Measurements from ENCODE around the gene SCO2. TPM values are rescaled to one million over a fixed set of nuclear protein-coding genes. Genes with fewer than 3 reads are reported as not detected.

The SCO2 gene
- total and polyA plus RNA-seq, 2 of the 13 experiments (the other 11 are each of a cell fraction or from before 2014, with no cell fraction given): 0.32 to 3.7 TPM

DNA sequence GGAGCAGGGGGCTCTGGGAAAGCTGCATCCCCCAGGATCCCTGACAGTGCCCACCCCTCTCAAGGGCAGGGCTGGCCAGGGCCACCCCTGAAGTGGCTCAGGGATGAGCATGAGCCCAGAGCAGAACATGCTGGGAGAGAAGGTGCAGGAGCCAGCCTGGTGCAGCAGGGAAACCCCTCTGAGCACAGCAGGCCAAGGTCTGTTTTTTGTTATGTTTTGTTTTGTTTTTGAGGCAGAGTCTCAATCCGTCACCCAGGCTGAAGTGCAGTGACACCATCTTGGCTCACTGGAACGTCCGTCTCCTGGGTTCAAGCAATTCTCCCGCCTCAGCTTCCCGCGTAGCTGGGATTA, 49.8 kb downstream of the SCO2 start:
- H3K4me1 ChIP-seq (ENCODE audit: insufficient read depth, low read length): peaks cover 60% of the 10 kb centered on the region
- no peaks in the 10 kb centered on the region for H3K36me3 ChIP-seq (replicated peaks in 1 of 2; ENCODE audit: control insufficient read depth in 1 of 2, insufficient read depth in 2 of 2, low read length in 2 of 2)
- no peak overlapping the region for H2AFZ ChIP-seq (ENCODE audit: low read length)
- BruUV-seq (replicated peaks): no TSS peak
- peaks cover 36% of the 10 kb centered on the region for H3K79me2 ChIP-seq (ENCODE audit: insufficient read depth, low read length)
- no peaks in the 10 kb centered on the region for H3K9me3 ChIP-seq (ENCODE audit: low read length)
- WGBS (ENCODE audit: low lambda C conversion rate): 93% methylated on average over 6 of the region's 6 CpGs
- H3K4me3 ChIP-seq (replicated peaks in 1 of 3; ENCODE audit: insufficient read depth in 1 of 3, low read depth in 2 of 3, low read length in 3 of 3): peak overlapping the region; percentile 73 to 87 (median 81); a peak in 5 of 6 replicates
- DNase-seq (ENCODE audit: low spot score) (no peak), ATAC-seq (peak; percentile 5), FAIRE-seq (no peak)
- H3K9ac ChIP-seq (ENCODE audit: insufficient read depth, low read depth, low read length): peak overlapping the region; percentile 69; the same call in 1 of the 2 replicates
- ChIA-PET POLR2A (interaction anchor here (0.7 to 1.2 kb wide), 2 partner anchors 10 to 31 kb away, joined by 3 to 4 read pairs; partner anchors contain the start of gene MIOX), CTCF (ENCODE audit: low intra/inter-chr PET ratio, low total read pairs) (no interaction called here)
- H3K27ac ChIP-seq (ENCODE audit: extremely low read length, insufficient read depth, low read length): no peak overlapping the region
- in situ Hi-C loops (cut with HindIII; ENCODE audit: extremely low pct_ligation_motif_present, low pct_unique_long_range_greater_than_20kb): no loop called here
- intact Hi-C loops (cut with micrococcal nuclease; ENCODE audit: unreplicated experiment): no loop called here
- peak overlapping the region; percentile 83 for H3K4me2 ChIP-seq (ENCODE audit: low read depth, low read length)
- TF ChIP-seq ZFP1 (CRISPR knock-in tag; IDR thresholded peaks at IDR 0.05) (no peak), ZFP90 (CRISPR knock-in tag; IDR thresholded peaks at IDR 0.05; ENCODE audit: borderline replicate concordance) (0 out of 2 replicates have a peak, but pooled peaks have one; percentile 49), SMARCE1 (IDR thresholded peaks at IDR 0.05; ENCODE audit: borderline replicate concordance) (no peak), MYC (CRISPR knock-in tag; IDR thresholded peaks at IDR 0.05; ENCODE audit: borderline replicate concordance) (0 out of 2 replicates have a peak, but pooled peaks have one; percentile 1), KAT7 (CRISPR knock-in tag; IDR thresholded peaks at IDR 0.05; ENCODE audit: borderline replicate concordance) (no peak)
- TF ChIP-seq, protein P1, sequence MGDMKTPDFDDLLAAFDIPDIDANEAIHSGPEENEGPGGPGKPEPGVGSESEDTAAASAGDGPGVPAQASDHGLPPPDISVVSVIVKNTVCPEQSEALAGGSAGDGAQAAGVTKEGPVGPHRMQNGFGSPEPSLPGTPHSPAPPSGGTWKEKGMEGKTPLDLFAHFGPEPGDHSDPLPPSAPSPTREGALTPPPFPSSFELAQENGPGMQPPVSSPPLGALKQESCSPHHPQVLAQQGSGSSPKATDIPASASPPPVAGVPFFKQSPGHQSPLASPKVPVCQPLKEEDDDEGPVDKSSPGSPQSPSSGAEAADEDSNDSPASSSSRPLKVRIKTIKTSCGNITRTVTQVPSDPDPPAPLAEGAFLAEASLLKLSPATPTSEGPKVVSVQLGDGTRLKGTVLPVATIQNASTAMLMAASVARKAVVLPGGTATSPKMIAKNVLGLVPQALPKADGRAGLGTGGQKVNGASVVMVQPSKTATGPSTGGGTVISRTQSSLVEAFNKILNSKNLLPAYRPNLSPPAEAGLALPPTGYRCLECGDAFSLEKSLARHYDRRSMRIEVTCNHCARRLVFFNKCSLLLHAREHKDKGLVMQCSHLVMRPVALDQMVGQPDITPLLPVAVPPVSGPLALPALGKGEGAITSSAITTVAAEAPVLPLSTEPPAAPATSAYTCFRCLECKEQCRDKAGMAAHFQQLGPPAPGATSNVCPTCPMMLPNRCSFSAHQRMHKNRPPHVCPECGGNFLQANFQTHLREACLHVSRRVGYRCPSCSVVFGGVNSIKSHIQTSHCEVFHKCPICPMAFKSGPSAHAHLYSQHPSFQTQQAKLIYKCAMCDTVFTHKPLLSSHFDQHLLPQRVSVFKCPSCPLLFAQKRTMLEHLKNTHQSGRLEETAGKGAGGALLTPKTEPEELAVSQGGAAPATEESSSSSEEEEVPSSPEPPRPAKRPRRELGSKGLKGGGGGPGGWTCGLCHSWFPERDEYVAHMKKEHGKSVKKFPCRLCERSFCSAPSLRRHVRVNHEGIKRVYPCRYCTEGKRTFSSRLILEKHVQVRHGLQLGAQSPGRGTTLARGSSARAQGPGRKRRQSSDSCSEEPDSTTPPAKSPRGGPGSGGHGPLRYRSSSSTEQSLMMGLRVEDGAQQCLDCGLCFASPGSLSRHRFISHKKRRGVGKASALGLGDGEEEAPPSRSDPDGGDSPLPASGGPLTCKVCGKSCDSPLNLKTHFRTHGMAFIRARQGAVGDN (CRISPR knock-in tag; IDR thresholded peaks at IDR 0.05): peak; percentile 3; the same call in 1 of the 2 replicates
- peaks cover 29% of the 10 kb centered on the region for H4K20me1 ChIP-seq (ENCODE audit: insufficient read depth, low read length)
- peaks cover 0 to 4% of the 10 kb centered on the region in 2 experiments; a peak in 1 of 5 replicates for H3K27me3 ChIP-seq (ENCODE audit: control insufficient read depth in 1 of 2, insufficient read depth in 2 of 2, low read length in 2 of 2)

All from HepG2 (cell line).